Stimulated activated CD8-positive, alpha-beta memory T cell treated with anti-CD3 and anti-CD28 coated beads, Interleukin-4, amount 100 ng/mL, for 24 hours (primary cell): ENCODE results near the gene RNF130.
"Not testable (repeated sequence)": the region's sequence is repeated elsewhere in the genome, so short reads cannot be mapped to it uniquely, and the experiment has no call there.

ENCODE experiments used
- DNase-seq: peaks from one replicate; pipeline ENCODE4 v3.0.0-alpha.2; 2020; ENCODE audit warnings: low read depth

Gene RNF130

GRCh38 chr5:180018347-180019060 is 53.1 kb downstream of the RNF130 start:
- no peak for DNase-seq

DNA sequence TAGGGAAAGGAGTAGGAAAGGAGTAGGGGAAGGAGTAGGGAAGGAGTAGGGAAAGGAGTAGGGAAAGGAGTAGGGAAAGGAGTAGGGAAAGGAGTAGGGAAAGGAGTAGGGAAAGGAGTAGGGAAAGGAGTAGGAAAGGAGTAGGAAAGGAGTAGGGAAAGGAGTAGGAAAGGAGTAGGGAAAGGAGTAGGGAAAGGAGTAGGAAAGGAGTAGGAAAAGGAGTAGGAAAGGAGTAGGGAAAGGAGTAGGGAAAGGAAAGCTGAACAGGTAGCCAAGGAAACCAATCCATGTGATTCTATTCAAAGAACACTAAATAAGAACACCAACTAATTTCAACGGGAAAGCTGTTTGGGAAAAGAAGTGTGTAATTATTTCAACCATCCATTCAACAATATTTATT is 56.0 kb downstream of the RNF130 start:
- not testable (repeated sequence) for DNase-seq

GRCh38 chr5:180013678-180014077 is 57.9 kb downstream of the RNF130 start:
- DNase-seq: no peak

GRCh38 chr5:180012316-180012715 is 59.2 kb downstream of the RNF130 start:
- DNase-seq: no peak

DNA sequence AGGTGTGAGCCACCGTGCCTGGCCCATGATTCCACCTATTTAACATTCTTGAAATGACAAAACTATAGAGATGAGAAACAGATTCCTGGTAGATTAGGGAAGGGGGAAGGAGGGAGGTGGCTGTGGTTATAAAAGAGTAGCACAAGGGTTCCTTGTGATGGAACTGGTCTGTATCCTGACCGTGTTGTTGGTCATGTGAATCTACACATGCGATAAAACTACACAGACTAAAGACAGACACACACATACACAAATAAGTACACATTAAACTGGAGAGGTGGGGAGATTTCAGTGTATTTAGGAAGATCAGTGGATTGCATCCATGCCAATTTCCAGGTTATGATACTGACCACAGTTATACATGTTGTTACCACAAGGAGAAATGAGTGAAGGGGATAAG is 60.9 kb downstream of the RNF130 start:
- no peak for DNase-seq

DNA sequence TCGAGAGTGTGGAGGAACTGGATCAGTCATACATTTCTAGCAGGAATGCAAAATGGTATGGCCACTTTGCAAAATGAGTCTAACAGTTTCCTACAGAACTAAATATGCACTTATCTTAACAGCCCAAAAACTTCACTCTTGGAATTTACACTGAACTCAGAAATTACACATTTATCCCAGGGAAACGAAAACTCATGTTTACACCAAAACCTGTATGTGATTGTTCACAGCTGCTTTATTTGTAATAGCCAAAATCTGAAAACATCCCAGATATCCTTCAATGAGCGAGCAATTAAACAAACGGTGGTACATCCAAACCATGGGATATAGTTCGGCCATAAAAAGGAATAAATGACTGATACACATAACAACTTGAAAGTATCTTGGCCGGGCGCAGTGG is 62.0 kb downstream of the RNF130 start:
- no peak for DNase-seq

GRCh38 chr5:180008433-180008832 is 63.1 kb downstream of the RNF130 start:
- no peak for DNase-seq

GRCh38 chr5:180007582-180007981 is 64.0 kb downstream of the RNF130 start:
- no peak for DNase-seq

DNA sequence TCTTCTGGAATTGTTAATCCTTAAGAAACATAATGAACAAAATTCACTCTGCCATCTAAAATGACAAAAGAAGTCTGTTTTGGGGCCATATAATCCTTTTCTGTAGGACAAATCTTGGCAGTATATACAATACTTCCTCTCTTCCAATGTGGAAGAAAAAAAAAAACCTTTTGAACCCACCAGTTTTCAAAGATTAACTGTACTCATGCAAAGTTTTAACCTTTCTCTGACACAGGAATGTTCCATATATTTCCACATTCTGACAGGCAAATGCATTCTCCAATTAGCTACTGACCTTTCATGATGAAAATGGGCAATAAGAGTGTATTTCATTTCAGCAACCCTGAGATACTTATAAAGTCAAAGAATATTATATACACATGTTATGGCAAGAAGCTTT is 65.4 kb downstream of the RNF130 start:
- DNase-seq: no peak

DNA sequence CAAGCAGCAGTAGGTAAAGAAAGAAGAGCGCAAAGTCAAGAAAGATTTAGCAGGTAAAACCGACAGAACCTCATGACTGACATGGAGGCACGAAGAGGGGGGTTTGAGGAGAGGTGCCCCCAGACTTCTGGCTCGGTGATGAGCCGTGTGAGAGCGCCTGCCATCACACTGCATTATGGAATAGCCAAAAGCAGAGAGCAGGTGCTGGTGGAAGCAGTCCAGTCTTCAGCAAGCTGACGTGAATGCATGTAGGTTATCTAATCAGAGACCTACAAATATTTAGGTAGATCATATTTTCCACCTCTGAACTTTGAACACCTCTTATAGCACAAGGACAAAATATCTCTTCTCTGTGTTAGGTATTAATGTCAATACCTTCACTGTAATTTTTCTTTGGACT is 68.4 kb downstream of the RNF130 start:
- no peak for DNase-seq

DNA sequence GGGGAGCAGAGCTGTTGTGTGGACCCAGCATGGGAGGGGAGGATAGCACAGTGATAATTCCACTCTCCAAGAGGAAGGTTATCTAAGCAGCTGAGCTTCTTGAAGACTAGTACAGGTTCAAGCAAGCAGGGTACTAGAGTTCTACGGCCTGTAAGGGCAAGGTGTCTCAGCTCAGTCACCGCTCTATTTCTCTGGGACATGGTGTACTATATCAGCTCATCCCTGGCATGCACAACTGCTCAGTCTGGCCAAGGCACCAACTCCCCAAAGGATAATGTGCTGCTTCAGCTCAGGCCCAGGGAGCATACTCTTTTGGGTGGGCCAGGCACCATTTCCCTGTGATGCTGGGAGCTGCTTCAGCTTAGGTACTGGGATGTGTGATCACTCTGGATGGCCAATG is 69.8 kb downstream of the RNF130 start:
- DNase-seq: no peak

DNA sequence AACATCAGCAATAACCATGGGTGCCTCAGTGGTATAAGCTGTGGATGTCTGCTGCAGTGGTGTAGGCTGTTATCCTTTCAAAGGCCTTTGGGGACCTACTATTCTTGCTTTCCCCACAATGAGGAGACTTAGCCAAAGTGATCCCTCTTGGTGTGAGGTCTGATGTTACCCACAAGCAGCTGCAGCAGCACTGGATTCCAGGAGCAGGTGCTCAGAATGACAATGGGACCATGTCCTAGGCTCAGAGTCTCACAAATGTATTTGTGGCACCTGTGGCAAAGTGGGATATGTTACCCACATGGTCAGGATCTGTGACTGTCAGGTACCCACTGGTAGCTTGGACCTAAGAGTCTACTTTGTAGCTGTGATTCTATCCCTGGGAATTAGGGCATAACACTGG is 70.4 kb downstream of the RNF130 start:
- DNase-seq: no peak

DNA sequence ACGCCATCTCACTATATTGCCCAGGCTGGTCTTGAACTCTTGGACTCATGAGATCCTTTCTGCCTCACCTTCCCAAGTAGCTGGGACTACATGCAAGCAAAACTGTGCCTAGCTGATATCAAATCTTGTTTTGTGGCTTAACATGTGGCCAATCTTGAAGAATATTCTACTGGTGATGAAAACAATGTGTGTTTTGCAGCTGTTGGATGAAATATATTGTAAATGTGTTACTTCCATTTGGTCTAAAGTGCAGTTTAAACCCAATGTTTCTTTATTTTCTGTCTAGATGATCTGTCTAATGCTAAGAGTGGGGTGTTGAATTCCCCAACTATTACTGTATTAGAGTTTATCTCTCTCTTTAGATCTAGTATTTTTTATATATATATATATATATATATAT is 73.1 kb downstream of the RNF130 start:
- DNase-seq: no peak

DNA sequence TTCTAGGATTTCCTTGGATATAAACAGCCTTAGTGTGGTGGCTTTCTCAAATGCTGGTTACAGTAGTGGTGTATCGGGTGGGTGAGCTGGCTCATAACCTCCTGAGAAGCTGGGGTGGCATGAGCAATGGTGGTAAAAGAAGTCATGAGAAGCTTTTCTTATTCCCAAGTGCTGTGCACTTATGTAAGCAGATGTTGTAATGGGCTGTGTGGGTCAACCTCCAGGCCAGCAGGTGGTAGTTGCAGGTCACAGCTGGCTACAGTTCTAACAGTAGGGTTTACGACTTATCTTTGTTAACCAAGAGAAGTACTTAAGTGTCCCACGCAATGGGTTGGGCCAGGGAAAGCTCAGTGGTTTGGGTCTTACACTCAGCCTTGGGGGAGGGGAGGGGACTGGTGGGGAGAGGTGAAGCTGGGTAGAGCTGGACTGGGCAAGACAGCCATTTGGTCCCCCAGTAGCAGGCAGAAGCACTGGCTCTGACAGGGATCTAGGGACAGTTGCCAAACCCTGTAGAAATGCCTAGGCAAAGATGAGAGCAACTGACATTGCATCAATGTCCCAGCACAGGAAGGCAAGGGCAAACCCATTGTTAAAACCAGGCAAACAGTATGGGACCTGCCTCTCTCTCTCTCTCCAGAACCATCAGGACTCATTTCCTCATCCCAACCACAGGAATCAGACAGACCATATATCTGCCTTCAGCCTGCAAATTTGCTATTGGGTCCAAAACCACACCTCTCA is 76.8 kb downstream of the RNF130 start:
- no peak for DNase-seq

- DNase-seq: not testable (repeated sequence)
These were observed 78.7 kb downstream of the RNF130 start for GRCh38 chr5:179992855-179993254.

- DNase-seq: no peak
These were observed 80.5 kb downstream of the RNF130 start for GRCh38 chr5:179991106-179991505.

GRCh38 chr5:179990525-179990924 is 81.0 kb downstream of the RNF130 start:
- not testable (repeated sequence) for DNase-seq

GRCh38 chr5:179986328-179986727 is 85.2 kb downstream of the RNF130 start:
- no peak for DNase-seq

- DNase-seq: no peak
These were observed 89.9 kb downstream of the RNF130 start for GRCh38 chr5:179981636-179982035.

DNA sequence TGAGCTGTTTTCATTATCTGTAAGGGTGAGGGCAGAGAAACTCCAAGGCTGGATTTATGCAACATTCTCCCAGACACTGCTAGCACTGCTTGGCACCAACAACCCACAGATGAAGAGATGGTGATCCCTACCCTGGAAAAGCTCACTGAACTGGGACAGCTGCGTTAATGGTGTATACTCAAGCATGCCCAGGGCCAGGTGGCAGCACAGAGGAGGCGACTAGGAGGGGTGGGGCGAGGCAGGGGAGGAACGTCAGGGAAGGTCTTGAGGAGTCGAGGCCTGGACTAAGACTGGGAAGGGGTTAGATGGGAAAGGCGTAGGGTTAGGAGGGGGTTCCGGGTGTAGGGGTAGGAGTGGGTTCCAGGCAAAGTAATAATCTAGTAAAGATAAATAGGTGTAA is 90.8 kb downstream of the RNF130 start:
- DNase-seq: no peak

- no peak for DNase-seq
These were observed 92.8 kb downstream of the RNF130 start for GRCh38 chr5:179978792-179979191.

DNA sequence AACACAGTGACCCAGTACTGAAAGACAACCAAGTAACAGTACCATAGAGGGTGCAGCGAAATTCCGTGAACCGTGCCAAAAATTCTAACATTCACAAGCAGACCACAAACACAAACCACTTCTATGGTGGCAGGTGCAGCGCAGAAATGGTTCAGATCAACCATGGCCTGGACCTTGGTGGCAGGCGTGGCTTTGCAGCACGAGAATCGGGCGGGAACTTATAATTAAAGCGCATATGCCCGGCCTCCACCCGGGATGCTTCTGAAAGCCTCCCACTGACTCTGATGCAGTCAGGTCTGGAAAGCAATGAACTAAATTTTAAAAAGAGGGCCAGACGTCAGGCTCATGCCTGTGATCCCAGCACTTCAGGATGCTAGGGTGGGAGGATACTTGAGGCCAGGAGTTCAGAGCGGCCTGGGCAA is 95.8 kb downstream of the RNF130 start:
- no peak for DNase-seq

- no peak for DNase-seq
These were observed 96.4 kb downstream of the RNF130 start for GRCh38 chr5:179974946-179975712.
